HG03103 (cell line): ENCODE results near the gene FARSB.
A peak's percentile ranks its signal among the peaks of the same experiment; 100 is the strongest.

Experiments
- ATAC-seq: cut with Tn5 transposase; IDR thresholded peaks from one replicate; pipeline ENCODE4 v1.9.1; 2021; ENCODE audit warnings: low read depth; ENCODE audit not compliant: unreplicated experiment

FARSB gene

GRCh38 chr2:222563106-222563718, 92.7 kb downstream of the FARSB start:
- no peak for ATAC-seq

- ATAC-seq: peak; percentile 80
Observed at GRCh38 chr2:222561817-222562645, 93.9 kb downstream of the FARSB start.

GRCh38 chr2:222561151-222561550, 94.7 kb downstream of the FARSB start:
- no peak for ATAC-seq

GRCh38 chr2:222554517-222554916, 101.4 kb downstream of the FARSB start:
- ATAC-seq: no peak

- ATAC-seq: no peak
Observed at GRCh38 chr2:222548992-222549391, 106.9 kb downstream of the FARSB start.

GRCh38 chr2:222547083-222547482, 108.8 kb downstream of the FARSB start:
- ATAC-seq: no peak

- ATAC-seq: no peak
Observed at GRCh38 chr2:222545823-222546795, 109.8 kb downstream of the FARSB start.

GRCh38 chr2:222544661-222545060, 111.2 kb downstream of the FARSB start:
- no peak for ATAC-seq

- ATAC-seq: peak; percentile 56
Observed at GRCh38 chr2:222538535-222538934, 117.4 kb downstream of the FARSB start.

GRCh38 chr2:222535477-222535876, 120.4 kb downstream of the FARSB start:
- no peak for ATAC-seq

- no peak for ATAC-seq
Observed at GRCh38 chr2:222532315-222532714, 123.6 kb downstream of the FARSB start.

GRCh38 chr2:222526480-222527277, 129.2 kb downstream of the FARSB start:
- no peak for ATAC-seq

GRCh38 chr2:222525811-222526210, 130.1 kb downstream of the FARSB start:
- no peak for ATAC-seq

- ATAC-seq: peak; percentile 39
Observed at GRCh38 chr2:222523783-222524544, 131.9 kb downstream of the FARSB start.

GRCh38 chr2:222522082-222522481, 133.8 kb downstream of the FARSB start:
- no peak for ATAC-seq

- ATAC-seq: peak; percentile 65
Observed at GRCh38 chr2:222521099-222521498, 134.8 kb downstream of the FARSB start.
